Myocyte (in vitro differentiated cells): Measurements from ENCODE around the gene CAMK4. TPM values are rescaled to one million over a fixed set of nuclear protein-coding genes. Genes with fewer than 3 reads are reported as not detected.

ENCODE experiments used
- DNase-seq: peaks from one replicate; pipeline ENCODE4 v3.0.0-alpha.2; 2012; ENCODE audit warnings: low read depth
- polyA plus RNA-seq: library from polyadenylated mRNA; unstranded; fragments of >200 nt; gene quantifications from one replicate; pipeline ENCODE4 v1.2.1, GENCODE V29; 2012; ENCODE audit warnings: missing spikeins
- total RNA-seq: library from RNA; depleted of rRNA; stranded (reverse); fragments of >200 nt; gene quantifications from 2 replicates; pipeline ENCODE4 v1.2.3, GENCODE V29; 2014

CAMK4 gene
- 0.19 and 0.42 TPM in 2 replicates for total RNA-seq
- 0.09 TPM for polyA plus RNA-seq

GRCh38 chr5:111223787-111224560, at the start of gene CAMK4:
Gene CAMK4, plus strand, starts transcription at chr5:111224384. Its CDS starts 100 bp downstream, at chr5:111224484.
- DNase-seq, result peak; percentile 54

- no peak for DNase-seq
These were observed 41.1 kb upstream of the CAMK4 start for GRCh38 chr5:111183064-111183463.

GRCh38 chr5:111187079-111187478, 37.1 kb upstream of the CAMK4 start:
- DNase-seq, result no peak

- no peak for DNase-seq
These were observed 30.1 kb upstream of the CAMK4 start for GRCh38 chr5:111194053-111194452.

GRCh38 chr5:111194925-111195324, 29.3 kb upstream of the CAMK4 start:
- no peak for DNase-seq

GRCh38 chr5:111197523-111197922, 26.7 kb upstream of the CAMK4 start:
- DNase-seq, result peak; percentile 17

GRCh38 chr5:111198281-111198966, 25.8 kb upstream of the CAMK4 start:
- DNase-seq, result no peak

GRCh38 chr5:111200828-111201227, 23.4 kb upstream of the CAMK4 start:
- no peak for DNase-seq

- DNase-seq, result no peak
These were observed 22.5 kb upstream of the CAMK4 start for GRCh38 chr5:111201705-111202104.

GRCh38 chr5:111211341-111211740, 12.8 kb upstream of the CAMK4 start:
- DNase-seq, result no peak

GRCh38 chr5:111214052-111214742, 10.0 kb upstream of the CAMK4 start:
- DNase-seq, result no peak

GRCh38 chr5:111215971-111216370, 8.2 kb upstream of the CAMK4 start:
- DNase-seq, result no peak

GRCh38 chr5:111221139-111221538, 3.0 kb upstream of the CAMK4 start:
- DNase-seq, result no peak

GRCh38 chr5:111223101-111223786, 940 bp upstream of the CAMK4 start:
- no peak for DNase-seq

- DNase-seq, result no peak
These were observed 569 bp downstream of the CAMK4 start for GRCh38 chr5:111224561-111225345.

GRCh38 chr5:111225926-111226325, 1.7 kb downstream of the CAMK4 start:
- DNase-seq, result no peak

GRCh38 chr5:111226556-111226955, 2.4 kb downstream of the CAMK4 start:
- DNase-seq, result no peak

GRCh38 chr5:111227226-111227782, 3.1 kb downstream of the CAMK4 start:
- no peak for DNase-seq

- DNase-seq, result peak; percentile 62
These were observed 3.6 kb downstream of the CAMK4 start for GRCh38 chr5:111227801-111228200.

GRCh38 chr5:111228520-111229220, 4.5 kb downstream of the CAMK4 start:
- no peak for DNase-seq
